Umbilical cord (tissue), 2 donors: Measurements from ENCODE around the gene TRIM2. TPM values are rescaled to one million over a fixed set of nuclear protein-coding genes. Genes with fewer than 3 reads are reported as not detected.

Source experiments
- DNase-seq: peaks from one replicate; pipeline ENCODE4 v3.0.0-alpha.2; 2015; ENCODE audit warnings: low spot score
- total RNA-seq: library from RNA; depleted of rRNA; stranded (reverse); fragments of >200 nt; gene quantifications from one replicate; pipeline ENCODE4 v1.2.3, GENCODE V29; 2014; ENCODE audit warnings: low replicate concordance; ENCODE audit not compliant: insufficient read depth

TRIM2 gene
- total RNA-seq, 1 donor from 2014 or later: 28.9 TPM

GRCh38 chr4:153275380-153276276 lies 71.4 kb downstream of the TRIM2 start:
- DNase-seq: no peak

GRCh38 chr4:153276971-153277370 lies 72.7 kb downstream of the TRIM2 start:
- DNase-seq: no peak

- no peak for DNase-seq
These were observed 77.2 kb downstream of the TRIM2 start for GRCh38 chr4:153281476-153281875.

GRCh38 chr4:153282023-153282422 lies 77.8 kb downstream of the TRIM2 start:
- DNase-seq: no peak

- DNase-seq: no peak
These were observed 79.0 kb downstream of the TRIM2 start for GRCh38 chr4:153283260-153283659.

GRCh38 chr4:153290134-153290533 lies 85.9 kb downstream of the TRIM2 start:
- no peak for DNase-seq

GRCh38 chr4:153291562-153291961 lies 87.3 kb downstream of the TRIM2 start:
- no peak for DNase-seq

- peak; percentile 43 for DNase-seq
These were observed 88.9 kb downstream of the TRIM2 start for GRCh38 chr4:153292897-153293741.

- DNase-seq: no peak
These were observed 89.5 kb downstream of the TRIM2 start for GRCh38 chr4:153293742-153294057.

- peak; percentile 62 for DNase-seq
These were observed 90.4 kb downstream of the TRIM2 start for GRCh38 chr4:153294631-153295030.

GRCh38 chr4:153295131-153295755 lies 91.0 kb downstream of the TRIM2 start:
- no peak for DNase-seq

GRCh38 chr4:153296040-153296823 lies 92.0 kb downstream of the TRIM2 start:
- DNase-seq: peak; percentile 90

- peak; percentile 52 for DNase-seq
These were observed 92.9 kb downstream of the TRIM2 start for GRCh38 chr4:153297116-153297515.

- DNase-seq: no peak
These were observed 106.5 kb downstream of the TRIM2 start for GRCh38 chr4:153310793-153311192.

GRCh38 chr4:153314915-153315314 lies 110.7 kb downstream of the TRIM2 start:
- no peak for DNase-seq

GRCh38 chr4:153318696-153319320 lies 114.6 kb downstream of the TRIM2 start:
- DNase-seq: peak; percentile 55

GRCh38 chr4:153322791-153323190 lies 118.5 kb downstream of the TRIM2 start:
- no peak for DNase-seq

- DNase-seq: no peak
These were observed 119.8 kb downstream of the TRIM2 start for GRCh38 chr4:153324046-153324445.

GRCh38 chr4:153325558-153325957 lies 121.3 kb downstream of the TRIM2 start:
- no peak for DNase-seq

GRCh38 chr4:153326513-153326912 lies 122.3 kb downstream of the TRIM2 start:
- DNase-seq: no peak

- no peak for DNase-seq
These were observed 123.0 kb downstream of the TRIM2 start for GRCh38 chr4:153327247-153327646.
